ENCODE measurements around the gene CDC73. TPM values are rescaled to one million over a fixed set of nuclear protein-coding genes. Genes with fewer than 3 reads are reported as not detected.

Gene CDC73
- total RNA-seq, 1 donor from 2014 or later = 20.1 TPM

GRCh38 chr1:193293726-193294125 is 171.9 kb downstream of the CDC73 start:
- no peak for TF ChIP-seq CTCF (IDR thresholded peaks at IDR 0.05; ENCODE audit: insufficient read depth, low read length, poor library complexity, severe bottlenecking)
- DNase-seq (ENCODE audit: low read depth) = no peak
- Histone ChIP-seq H3K27me3 (ENCODE audit: control insufficient read depth, insufficient read depth, low read length) (no peaks in the 10 kb centered on the region), H3K36me3 (ENCODE audit: control insufficient read depth, insufficient read depth, low read length) (no peaks in the 10 kb centered on the region), H3K4me3 (ENCODE audit: low read depth, low read length) (no peak overlapping the region)

- Histone ChIP-seq H3K27me3 (ENCODE audit: control insufficient read depth, insufficient read depth, low read length) (no peaks in the 10 kb centered on the region), H3K36me3 (ENCODE audit: control insufficient read depth, insufficient read depth, low read length) (no peaks in the 10 kb centered on the region), H3K4me3 (ENCODE audit: low read depth, low read length) (no peak overlapping the region)
- DNase-seq (ENCODE audit: low read depth) = no peak
- TF ChIP-seq CTCF (IDR thresholded peaks at IDR 0.05; ENCODE audit: insufficient read depth, low read length, poor library complexity, severe bottlenecking) = no peak
Observed at GRCh38 chr1:193299038-193299437, 177.2 kb downstream of the CDC73 start.

- no peaks in the 10 kb centered on the region for H3K36me3 ChIP-seq (ENCODE audit: control insufficient read depth, insufficient read depth, low read length)
- no peak overlapping the region for H3K4me3 ChIP-seq (ENCODE audit: low read depth, low read length)
- no peak for TF ChIP-seq CTCF (IDR thresholded peaks at IDR 0.05; ENCODE audit: insufficient read depth, low read length, poor library complexity, severe bottlenecking)
Observed at GRCh38 chr1:193301746-193302145, 179.9 kb downstream of the CDC73 start.

GRCh38 chr1:193303849-193304248 is 182.0 kb downstream of the CDC73 start:
- TF ChIP-seq CTCF (IDR thresholded peaks at IDR 0.05; ENCODE audit: insufficient read depth, low read length, poor library complexity, severe bottlenecking) = no peak

More at GRCh38 chr1:193301746-193302145, 179.9 kb downstream of the CDC73 start:
- no peaks in the 10 kb centered on the region for H3K27me3 ChIP-seq (ENCODE audit: control insufficient read depth, insufficient read depth, low read length)
- no peak for DNase-seq (ENCODE audit: low read depth)

More at GRCh38 chr1:193303849-193304248, 182.0 kb downstream of the CDC73 start:
- Histone ChIP-seq H3K4me3 (ENCODE audit: low read depth, low read length) (no peak overlapping the region), H3K36me3 (ENCODE audit: control insufficient read depth, insufficient read depth, low read length) (no peaks in the 10 kb centered on the region), H3K27me3 (ENCODE audit: control insufficient read depth, insufficient read depth, low read length) (no peaks in the 10 kb centered on the region)
- DNase-seq (ENCODE audit: low read depth) = no peak

Other genes starting within 250 kb of the CDC73 start
- 22.8 and 32.2 TPM in 2 replicates for gene UCHL5, start 62.7 kb upstream of the CDC73 start, total RNA-seq
- gene RO60, start 62.4 kb upstream of the CDC73 start, total RNA-seq = 96.3 and 96.7 TPM in 2 replicates
- gene GLRX2, start 16.6 kb upstream of the CDC73 start, total RNA-seq = 14.6 and 17.9 TPM in 2 replicates
- gene B3GALT2, start 64.6 kb downstream of the CDC73 start, total RNA-seq = not detected in 2 replicates

All from kidney epithelial cell (primary cell).